NCI-H345 (cell line): ENCODE results near the gene ADAMTSL1.
A peak's percentile ranks its signal among the peaks of the same experiment; 100 is the strongest.

Experiments used
- DNase-seq: peaks from one replicate; lab custom pipeline; 2025; lab: John Stamatoyannopoulos, UW

Gene ADAMTSL1

DNA sequence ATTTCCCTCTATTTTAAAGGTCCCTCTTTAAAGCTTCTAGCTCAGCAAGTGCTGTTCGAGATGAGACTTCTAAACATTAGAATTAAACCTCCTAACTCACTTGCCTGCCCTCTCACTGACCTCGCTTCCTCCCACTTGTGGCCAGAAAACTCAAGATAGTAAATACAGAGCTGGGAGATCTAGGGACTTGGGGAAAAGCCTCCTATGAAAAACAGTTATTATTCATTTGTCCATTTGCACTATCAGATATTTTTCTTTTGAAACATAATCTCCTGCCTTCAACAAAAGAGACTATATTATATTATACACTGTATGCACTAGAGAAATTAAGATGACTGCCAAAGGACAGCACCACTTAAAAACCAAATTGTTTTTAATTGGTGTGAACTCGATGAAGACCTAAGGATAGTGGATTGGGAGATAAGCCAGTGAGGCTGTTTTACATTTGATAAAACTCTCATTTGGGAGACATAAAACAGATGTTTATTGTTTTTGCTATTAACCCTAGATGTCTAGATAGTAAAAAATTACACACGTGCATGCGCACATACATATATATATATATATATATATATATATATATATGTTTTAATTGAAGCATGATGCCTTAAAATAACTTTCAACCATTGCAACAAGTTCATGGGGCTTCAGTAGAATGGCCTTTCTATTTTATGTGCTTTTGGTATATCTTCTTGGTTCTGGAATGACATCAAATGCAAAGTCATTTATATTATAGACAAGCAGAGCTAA is 229.4 kb downstream of the ADAMTSL1 start:
- DNase-seq = no peak

DNA sequence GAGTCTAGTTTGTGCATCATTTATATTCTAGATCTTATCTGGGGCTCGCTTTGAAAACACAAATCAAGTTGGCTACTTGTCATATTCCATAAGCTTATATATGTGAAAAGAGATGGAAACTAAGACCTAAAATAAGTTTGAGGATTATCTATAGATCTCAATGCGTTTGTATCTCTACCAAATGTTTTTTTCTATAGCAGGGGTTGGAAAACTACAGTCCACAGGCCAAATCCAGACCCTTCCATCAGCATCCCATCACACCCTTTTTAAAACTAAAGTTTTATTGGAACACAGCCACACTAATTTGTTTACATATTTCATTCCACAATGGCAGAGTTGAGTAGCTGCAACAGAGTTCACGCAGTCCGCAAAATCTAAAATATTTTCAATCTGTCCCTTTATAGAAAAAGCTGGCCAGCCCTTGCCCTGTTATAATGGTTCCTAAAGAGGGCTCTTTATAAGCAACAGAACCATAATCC is 230.0 kb downstream of the ADAMTSL1 start:
- no peak for DNase-seq

DNA sequence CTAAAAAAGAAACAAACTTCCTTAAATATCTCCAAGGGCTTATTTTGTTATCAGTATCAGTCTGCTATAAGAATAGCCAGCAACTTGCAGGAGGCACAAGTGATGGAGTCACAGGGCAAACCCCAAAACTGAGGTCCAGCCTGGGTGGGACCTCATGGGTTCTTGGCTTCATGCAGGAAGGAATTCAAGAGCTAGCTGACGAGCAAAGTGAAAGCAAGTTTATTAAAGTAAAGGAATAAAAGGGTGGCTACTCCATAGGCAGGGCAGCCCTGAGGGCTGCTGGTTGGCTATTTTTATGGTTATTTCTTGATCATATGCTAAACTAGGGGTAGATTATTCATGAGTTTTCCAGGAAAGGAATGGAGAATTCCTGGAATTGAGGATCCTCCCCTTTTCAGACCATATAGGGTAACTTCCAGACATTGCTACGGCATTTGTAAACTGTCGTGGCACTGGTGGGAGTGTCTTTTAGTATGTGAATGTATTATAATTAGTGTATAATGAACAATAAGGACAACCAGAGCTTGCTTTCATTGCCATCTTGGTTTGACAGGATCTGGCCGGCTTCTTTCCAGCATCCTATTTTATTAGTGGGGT is 231.9 kb downstream of the ADAMTSL1 start:
- no peak for DNase-seq

DNA sequence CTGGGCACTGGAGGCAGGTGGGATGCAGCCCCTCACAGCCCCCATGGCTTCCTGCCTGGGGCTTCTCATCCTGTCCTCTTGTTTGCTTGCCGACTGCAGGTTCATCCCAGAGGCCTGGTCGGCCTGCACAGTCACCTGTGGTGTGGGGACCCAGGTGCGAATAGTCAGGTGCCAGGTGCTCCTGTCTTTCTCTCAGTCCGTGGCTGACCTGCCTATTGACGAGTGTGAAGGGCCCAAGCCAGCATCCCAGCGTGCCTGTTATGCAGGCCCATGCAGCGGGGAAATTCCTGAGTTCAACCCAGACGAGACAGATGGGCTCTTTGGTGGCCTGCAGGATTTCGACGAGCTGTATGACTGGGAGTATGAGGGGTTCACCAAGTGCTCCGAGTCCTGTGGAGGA is 232.7 kb downstream of the ADAMTSL1 start:
- no peak for DNase-seq

DNA sequence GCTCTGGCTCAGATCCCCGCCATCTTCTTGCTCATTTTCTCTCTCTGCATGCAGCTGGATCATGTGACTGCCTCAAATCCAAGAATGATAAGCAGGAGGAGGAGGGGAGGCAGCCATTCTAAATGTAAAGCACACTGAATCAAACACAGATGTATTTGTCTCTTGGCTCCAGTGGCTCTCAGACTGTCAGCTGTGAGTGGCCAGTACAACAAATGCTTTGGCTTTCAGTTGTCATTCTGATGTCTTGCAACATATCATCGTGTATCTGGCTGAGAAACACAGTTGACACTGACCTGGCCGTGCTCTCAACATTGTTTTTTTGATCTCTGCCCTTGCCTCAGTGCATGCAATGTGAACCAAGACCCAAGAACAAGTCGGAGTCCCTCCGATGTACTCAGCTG is 233.1 kb downstream of the ADAMTSL1 start:
- no peak for DNase-seq

DNA sequence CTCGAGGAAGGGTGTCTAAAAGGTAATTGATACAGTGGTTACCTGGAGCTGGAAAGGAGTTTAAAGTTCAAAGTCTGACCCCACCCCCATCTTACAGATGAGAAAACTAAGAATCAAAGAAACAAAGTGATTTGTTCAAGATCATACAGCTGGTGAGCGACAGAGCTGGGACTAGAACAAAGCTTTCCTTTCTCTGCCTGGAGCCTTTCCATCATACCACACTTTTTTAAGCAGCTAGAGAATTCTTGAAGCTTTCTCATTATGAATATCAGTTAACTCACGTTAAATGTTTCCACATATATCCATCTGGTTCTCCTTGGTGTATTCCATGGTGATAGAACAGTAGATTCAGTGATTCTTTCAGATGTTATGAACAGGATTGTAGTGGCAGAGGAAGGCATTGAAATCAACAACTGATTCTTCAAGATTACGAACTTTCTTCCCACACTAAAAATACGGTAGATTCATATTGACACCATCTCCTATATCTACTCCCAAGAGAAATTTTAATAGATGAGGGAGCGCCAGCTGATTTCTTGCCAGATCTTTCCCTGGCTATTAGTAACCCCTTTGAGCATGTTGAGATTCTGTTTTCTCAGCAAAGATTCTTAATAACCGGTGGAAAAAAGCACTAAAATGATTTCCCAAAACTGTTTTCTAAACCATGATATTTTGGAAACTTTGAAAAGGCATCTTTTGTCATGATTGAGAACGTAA is 233.7 kb downstream of the ADAMTSL1 start:
- DNase-seq = no peak

DNA sequence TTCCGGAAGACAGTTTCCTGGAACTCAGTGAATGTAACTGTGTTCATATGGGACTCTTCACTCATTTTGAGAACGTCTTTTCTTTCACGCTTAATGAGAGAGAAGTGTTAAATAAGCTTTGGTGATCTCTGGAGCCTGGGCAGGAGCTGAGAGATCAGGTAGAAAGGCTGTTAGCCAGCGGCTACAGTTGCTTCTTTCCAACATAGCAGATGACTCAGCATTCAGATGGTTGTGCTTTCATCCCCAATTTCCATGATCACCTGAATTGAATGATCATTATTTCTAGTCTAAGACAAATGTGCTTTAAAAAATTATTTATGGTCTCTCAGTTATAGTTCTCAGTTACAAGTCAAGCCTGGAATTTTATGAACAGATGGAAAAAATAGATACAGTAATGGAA is 234.5 kb downstream of the ADAMTSL1 start:
- DNase-seq = no peak

DNA sequence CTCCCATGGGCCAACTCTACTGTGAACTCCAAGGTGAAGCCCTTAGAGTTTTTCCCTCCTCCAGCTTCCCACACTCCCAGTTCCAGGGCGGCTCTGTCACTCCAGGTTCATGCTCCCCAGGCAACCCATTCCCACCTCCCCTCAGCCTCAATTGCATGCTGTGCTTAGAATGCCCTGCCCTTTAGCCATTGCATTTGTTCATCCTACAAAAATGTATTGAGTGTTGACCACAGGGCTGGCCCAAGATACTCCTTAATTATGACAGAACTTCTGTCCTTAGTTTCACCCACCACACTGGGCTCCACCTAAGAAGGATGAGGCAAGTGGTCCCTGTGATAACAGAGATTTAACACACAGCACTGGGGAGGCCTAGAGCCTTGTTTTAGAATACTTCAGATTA is 236.1 kb downstream of the ADAMTSL1 start:
- no peak for DNase-seq

DNA sequence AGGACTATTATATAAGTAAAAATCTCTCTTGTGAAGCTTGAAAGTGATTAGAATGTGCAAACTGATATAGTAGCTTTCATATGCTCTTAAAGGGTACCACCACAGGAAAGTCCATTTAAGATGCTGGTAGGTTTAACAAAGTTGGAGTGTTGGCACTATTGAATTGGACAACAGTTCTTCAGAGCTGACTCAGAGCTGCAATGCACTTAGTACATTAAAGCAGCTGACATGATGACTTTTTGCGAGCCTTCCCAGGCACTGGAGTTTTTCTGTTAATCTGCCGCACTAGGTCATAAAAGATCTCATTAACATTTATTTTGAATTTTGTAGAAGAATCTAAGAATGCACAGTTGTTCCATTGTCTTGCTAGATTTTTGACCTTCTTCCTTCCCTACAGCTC is 243.8 kb downstream of the ADAMTSL1 start:
- no peak for DNase-seq

DNA sequence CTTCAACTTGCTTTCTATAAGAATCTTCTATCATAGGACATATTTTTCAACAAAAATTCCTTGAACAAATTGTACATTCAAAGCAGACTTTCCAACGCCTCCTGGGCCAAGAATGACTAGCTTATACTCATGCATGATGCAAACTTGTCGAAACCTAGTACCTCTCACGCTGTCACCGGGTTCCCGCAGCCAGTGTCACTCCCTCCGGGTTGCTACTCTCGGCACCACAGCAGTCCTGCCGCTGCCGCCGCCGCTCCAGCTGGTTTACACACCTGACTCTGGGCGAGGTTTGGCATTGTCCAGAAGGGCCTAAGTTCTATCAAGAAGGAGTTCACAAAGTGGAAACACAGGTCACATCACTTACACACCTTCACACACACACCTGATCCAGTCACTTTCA is 244.4 kb downstream of the ADAMTSL1 start:
- DNase-seq = no peak

DNA sequence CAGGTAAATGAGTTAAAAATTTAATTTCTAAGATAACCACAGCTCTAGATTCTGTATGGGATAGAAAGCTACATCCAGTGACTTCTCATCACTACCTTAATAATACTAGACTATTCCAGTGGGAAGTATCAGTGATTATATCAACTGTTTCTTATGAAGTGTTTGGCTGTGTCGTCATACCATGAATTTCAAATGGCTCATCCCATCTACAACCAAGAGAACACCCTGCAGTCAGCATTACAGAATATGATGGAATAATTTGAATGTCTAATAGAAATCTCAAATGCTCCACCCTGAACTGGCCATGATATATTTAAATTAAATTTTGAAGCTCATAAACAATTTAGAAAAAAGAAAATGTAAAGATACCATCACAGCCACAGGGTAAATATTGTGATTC is 245.0 kb downstream of the ADAMTSL1 start:
- DNase-seq = no peak

DNA sequence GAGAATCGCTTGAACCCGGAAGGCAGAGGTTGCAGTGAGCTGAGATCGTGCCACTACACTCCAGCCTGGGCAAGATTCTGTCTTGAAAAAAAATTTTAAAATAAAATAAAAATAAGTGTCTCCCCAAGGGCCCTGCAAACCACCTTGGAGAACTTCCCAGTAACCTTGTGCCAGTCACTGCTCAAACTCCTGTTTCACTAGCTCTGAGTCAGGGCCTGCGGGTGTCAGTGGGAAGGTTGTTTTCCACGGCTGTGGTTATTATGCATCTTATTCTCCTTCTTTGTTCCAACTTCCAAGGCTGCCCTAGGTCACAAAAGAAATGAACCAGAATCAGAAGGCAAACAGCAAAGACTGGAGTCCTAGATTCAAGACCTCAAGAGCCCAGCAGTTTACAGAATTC is 246.7 kb downstream of the ADAMTSL1 start:
- DNase-seq = no peak

DNA sequence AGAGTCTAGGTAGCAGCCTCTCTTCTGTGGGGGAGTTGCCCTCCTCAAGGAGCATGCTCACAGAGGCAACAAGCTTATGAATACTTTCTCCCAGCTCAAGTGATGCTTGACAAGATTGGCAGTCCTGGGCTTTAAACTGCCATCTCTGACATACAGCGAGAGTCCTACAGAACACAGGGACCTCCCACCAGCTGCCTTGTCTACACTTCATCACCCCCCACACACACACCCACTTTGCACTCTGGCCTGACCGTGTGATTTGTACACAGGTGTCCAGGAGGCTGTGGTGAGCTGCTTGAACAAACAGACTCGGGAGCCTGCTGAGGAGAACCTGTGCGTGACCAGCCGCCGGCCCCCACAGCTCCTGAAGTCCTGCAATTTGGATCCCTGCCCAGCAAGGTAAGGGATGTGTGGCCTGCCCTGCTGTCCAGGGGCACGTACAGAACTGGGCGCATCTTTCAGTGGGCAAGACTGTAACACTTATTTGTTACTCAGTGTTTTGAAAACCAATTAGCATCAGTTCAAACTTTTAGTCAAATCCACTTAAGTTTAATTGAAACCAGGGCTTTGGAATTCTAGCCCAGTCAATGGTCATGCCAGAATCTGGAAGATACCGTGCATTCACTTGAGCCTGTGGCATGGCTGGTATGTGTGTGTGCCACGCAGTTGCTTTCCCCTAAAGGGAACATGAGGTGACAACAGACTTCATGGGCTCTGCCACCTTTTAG is 247.5 kb downstream of the ADAMTSL1 start:
- peak; percentile 76 for DNase-seq

DNA sequence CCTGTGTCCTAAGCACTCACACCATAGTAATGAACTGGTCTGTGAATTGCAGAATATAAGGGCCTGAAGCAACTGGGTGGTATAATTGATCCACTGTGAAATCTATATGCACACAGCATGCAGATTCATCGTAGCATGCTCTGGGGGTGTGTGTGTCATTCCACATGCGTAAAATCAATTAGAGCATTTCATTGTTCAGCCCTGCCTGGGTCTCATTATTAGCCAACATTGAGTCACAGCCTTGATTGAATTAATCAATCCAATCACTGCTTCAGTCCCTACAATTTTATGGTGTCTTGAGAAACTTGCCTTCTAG is 248.0 kb downstream of the ADAMTSL1 start:
- no peak for DNase-seq

DNA sequence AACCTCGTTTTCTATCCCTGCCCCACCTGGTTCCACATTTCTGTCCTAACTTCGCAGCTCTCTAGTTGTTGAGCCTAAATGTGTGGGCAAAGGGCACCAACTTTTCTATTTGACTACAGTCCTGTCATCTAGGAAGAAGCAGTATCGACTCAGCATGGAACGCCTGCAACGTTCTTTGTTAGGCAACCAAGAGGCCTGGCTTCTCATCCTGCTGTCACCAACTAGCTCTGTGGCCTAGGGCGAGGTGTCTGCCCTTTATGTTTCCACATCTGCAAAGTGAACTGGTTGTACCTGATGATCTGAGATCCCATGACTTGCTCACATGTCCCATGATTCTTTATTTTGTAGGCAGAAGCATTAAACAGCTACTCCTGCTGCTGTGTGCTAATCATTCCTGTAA is 248.9 kb downstream of the ADAMTSL1 start:
- no peak for DNase-seq

DNA sequence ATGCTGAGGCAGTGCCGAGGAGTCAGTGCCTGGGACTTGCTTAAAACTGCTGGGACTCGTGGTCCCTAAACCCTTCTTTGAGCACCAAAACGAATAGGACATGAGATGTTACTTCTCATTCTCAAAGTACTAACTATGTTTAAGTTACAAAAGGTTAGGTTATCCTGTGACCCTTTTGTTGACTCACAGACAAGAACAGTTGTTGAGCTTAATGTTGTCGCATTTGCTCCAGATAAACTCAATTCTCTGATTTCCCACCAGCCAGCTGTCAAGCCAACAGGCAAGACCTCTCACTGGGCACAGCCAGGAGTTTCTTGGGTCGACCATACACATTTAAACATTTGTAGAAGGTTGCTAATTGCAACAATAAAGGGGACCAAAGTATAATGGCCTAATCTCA is 249.4 kb downstream of the ADAMTSL1 start:
- DNase-seq = no peak

DNA sequence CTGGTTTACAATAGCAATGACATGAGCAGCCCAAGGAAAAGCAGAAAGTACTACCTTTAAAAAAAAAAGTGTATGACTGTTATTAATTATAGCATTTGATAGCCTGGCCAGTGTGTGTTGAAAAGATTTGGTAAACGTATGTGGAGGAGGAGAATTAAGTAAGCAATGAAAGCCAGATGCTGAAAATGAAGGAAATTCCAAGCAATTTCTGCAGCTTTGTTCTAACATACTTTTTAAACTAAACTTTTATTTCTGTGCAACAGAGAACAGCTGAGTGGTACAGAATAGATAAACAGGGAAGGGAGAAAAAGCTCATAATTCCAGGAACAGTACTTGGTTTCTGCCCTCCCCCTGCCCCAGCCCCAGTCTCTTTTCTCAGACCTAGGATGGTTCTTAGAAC is 252.6 kb downstream of the ADAMTSL1 start:
- DNase-seq = no peak

DNA sequence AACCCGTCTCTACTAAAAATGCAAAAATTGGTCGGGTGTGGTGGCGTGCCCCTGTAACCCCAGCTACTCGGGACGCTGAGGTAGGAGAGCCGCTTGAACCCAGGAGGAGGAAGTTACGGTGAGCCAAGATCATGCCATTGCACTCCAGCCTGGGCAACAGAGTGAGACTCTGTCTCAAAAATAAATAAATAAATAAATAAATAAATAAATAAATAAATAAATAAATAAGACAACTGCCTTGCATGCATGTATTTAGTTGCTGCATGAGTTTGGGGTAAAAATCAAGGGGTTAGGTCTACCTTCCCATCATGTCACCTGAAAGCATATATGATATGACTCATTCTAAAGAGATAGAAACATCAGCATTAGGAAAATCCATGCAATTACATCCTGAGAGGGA is 254.0 kb downstream of the ADAMTSL1 start:
- DNase-seq = no peak

DNA sequence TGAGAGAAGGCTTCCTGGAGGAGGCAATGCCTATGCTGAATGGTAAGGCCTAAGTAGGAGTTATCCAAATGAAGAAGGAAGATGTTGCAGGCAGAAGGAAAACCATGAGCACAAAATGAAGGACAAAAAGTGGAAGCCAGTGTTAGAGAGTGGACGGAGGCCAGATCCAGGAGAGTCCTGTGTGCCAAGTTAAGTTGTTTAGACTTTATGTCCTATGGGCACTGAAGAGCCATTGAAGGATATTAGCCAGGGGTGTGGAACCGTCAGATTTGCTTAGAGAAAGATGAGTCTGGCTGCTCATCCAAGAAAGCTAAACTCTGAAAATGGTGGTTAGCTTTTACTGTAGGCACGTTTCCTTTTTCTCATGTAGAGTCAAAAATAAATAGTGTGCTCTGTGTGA is 254.7 kb downstream of the ADAMTSL1 start:
- DNase-seq = no peak

DNA sequence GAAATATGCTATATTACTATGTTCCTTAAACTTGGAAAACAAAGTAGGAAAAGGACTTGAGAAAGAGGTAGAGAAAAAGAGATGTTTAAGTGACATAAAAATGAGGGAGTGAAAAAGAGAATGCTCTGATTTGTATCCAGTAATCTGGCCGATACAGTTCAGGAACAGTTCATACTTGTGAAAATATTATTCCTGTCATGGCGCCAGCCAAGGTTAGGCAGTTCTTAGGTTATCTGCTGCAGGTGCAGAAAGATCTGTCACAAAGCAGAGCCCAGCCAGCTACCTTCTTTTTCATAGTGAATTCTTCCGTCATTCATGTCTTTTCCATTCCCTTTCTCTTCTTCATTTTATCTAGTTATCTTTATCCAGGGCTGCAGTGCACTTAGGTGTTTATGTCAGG is 256.3 kb downstream of the ADAMTSL1 start:
- DNase-seq = no peak

DNA sequence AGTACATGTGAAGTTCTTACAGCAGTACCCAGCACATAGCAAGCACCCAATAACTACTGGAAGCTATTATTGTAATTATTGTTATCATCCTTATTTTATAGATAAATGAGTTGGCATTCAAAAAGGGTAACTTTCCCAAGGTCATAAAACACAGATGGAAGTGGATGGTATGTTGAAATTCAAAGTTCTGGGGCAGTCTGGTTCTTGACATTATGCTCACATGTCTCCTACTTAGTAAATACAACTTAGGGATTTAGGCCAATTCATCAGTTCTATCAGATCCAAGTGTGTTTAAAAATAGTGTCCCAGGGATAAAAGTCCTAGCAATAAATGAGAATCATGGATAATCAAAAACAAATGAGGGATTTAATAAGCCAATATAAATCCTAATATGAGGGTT is 265.2 kb downstream of the ADAMTSL1 start:
- DNase-seq = no peak

DNA sequence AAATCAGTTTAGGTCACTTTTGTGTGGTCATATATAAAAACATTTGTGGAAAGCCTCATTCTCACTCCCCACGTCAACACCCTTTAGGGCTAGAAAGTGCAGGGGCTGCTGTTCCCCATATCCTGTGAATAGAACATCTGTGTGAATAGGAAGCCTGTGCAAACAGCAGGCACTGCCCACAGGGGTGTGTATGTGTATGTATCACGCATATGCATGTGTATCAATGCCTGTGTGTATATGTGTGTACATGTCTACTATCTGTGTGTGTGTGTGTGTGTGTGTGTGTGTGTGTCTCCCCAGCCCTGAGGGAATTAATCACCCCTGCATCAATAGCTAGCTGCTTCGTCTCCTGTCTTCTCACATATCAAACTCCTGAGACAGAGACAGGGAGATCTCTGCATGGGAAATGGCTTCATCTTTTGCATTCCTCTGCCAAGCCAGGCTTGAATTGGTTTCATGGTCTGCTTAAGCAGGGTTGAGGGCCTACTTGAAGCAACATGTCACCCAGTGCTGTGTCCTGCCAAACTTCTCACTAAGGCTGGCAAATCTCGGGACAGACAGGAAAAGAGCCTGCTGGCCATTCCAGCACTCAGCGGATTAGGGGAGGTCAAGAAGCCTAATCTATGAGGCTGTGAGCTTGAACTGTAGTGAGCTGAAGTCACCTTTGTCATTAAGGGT is 265.8 kb downstream of the ADAMTSL1 start:
- no peak for DNase-seq
